ENCODE measurements around the gene KIAA0513.

KIAA0513 gene

DNA sequence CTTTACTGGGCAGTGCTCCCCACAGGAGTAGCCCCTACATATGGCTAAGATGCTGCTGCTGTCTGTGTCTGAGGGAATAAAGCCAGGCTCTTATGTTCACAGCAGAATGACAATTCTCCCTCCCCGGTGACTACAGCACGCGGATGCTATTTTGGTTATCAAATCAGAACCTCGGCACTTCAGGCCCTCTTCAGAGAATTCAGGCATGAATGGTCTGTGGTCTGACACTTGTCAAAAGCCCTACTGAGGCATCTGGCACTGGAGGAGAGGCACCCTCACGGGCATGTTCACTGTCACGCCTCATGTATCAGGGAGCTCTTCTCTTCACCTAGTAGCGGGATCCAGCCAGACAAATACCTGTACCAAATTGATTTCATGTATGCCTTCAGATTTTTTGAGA is 30.4 kb downstream of the KIAA0513 start:
- H3K27ac Mint-ChIP-seq, result no peak overlapping the region
- no peak for DNase-seq
- H3K4me1 Mint-ChIP-seq (ENCODE audit: low read depth), result peaks cover 61% of the 10 kb centered on the region
- no peaks in the 10 kb centered on the region for H3K9me3 Mint-ChIP-seq
- peaks cover 9% of the 10 kb centered on the region for H3K36me3 Mint-ChIP-seq (ENCODE audit: low read depth)
- H3K27me3 Mint-ChIP-seq, result no peaks in the 10 kb centered on the region
- no peak overlapping the region for H3K4me3 Mint-ChIP-seq

GRCh38 chr16:85058909-85059308 is 31.3 kb downstream of the KIAA0513 start:
- H3K27ac Mint-ChIP-seq, result no peak overlapping the region

DNA sequence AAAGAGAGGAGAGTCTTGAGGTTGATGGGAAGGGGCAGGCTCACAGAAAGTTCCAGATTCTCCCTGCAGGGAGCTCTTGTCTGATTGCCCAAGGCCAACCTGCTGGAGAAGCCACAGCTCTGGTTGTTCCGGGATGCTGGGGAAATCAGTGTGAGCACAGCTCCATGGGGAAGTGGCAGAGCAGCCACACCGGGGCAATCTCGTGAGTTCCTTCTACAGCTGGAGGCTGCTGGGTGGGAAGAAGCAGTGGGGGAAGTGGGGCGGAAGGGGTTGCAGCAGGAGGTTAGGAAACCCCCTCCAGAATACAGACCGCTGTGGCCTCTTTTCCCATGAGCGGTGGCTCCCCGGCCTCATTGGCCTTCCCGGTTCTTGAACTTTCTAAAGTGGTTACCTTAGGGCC is 34.0 kb downstream of the KIAA0513 start:
- Mint-ChIP-seq H3K27me3 (no peaks in the 10 kb centered on the region), H3K36me3 (ENCODE audit: low read depth) (peaks cover 7% of the 10 kb centered on the region), H3K4me3 (no peak overlapping the region), H3K27ac (no peak overlapping the region), H3K9me3 (no peaks in the 10 kb centered on the region), H3K4me1 (ENCODE audit: low read depth) (peaks cover 34% of the 10 kb centered on the region)
- DNase-seq, result no peak

More at GRCh38 chr16:85058909-85059308, 31.3 kb downstream of the KIAA0513 start:
- H3K4me1 Mint-ChIP-seq (ENCODE audit: low read depth), result peaks cover 58% of the 10 kb centered on the region
- no peak overlapping the region for H3K4me3 Mint-ChIP-seq
- H3K36me3 Mint-ChIP-seq (ENCODE audit: low read depth), result peaks cover 7% of the 10 kb centered on the region
- H3K9me3 Mint-ChIP-seq, result no peaks in the 10 kb centered on the region
- DNase-seq, result no peak
- H3K27me3 Mint-ChIP-seq, result no peaks in the 10 kb centered on the region

DNA sequence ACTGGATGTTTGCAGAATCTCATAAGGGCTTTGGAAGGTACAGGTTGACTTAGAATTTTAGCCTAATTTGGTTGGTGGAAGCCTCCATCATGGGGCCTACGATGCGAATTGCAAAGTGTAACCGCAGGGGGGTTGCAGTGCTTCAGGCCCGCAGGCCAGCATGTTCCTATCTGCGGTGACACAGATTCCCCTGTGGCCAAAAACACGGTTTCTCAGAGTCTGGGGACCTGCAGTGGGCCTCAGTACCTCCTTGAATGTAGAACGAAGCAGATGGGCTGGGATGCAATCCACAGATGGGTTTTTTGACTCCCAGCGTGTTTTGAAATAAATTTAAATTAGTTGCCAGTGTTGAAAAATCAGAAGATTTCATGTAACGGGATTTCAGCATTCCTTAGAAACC is 34.7 kb downstream of the KIAA0513 start:
- no peaks in the 10 kb centered on the region for H3K27me3 Mint-ChIP-seq
- no peak overlapping the region for H3K27ac Mint-ChIP-seq
- H3K4me1 Mint-ChIP-seq (ENCODE audit: low read depth), result peaks cover 26% of the 10 kb centered on the region
- peaks cover 9% of the 10 kb centered on the region for H3K36me3 Mint-ChIP-seq (ENCODE audit: low read depth)
- no peak for DNase-seq
- no peak overlapping the region for H3K4me3 Mint-ChIP-seq
- no peaks in the 10 kb centered on the region for H3K9me3 Mint-ChIP-seq

DNA sequence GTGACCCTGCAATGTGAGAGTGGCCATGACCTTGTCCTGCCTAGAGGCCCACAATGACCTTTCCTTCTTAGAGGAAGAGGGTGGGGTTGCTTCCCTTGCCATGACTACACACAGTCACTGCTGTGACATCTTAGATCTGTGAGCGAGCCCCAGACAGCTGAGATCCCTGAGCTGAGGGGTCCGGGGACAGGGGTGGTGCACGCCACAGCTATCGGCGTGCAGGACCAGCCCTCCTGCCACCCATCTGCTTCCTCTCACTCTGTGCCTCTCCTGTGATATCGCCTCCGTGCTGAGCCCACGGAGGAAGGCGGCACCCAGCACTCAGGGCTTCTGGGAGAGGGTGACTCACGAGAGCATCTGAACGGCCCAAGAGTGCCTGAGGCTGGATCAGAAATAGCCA is 35.2 kb downstream of the KIAA0513 start:
- no peaks in the 10 kb centered on the region for H3K9me3 Mint-ChIP-seq
- peaks cover 15% of the 10 kb centered on the region for H3K36me3 Mint-ChIP-seq (ENCODE audit: low read depth)
- no peak for DNase-seq
- H3K27ac Mint-ChIP-seq, result no peak overlapping the region
- no peaks in the 10 kb centered on the region for H3K27me3 Mint-ChIP-seq
- H3K4me1 Mint-ChIP-seq (ENCODE audit: low read depth), result peaks cover 21% of the 10 kb centered on the region
- H3K4me3 Mint-ChIP-seq, result no peak overlapping the region

DNA sequence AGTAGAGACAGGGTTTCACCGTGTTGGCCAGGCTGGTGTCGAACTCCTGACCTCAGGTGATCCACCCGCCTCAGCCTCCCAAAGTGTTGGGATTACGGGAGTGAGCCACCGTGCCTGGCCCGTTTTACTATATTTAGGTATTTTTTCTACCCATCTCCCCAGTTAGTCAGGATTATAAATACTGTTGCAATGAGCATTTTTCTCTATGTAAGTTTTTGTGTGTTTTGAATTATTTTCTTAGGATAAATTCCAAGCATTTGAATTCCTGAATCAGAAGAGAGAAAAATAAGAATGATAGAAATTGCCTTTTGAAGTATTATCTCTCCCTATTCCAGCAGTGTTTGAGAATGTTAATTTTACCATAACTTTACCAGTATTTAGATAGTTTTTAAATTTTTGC is 36.6 kb downstream of the KIAA0513 start:
- Mint-ChIP-seq H3K9me3 (no peaks in the 10 kb centered on the region), H3K27ac (no peak overlapping the region), H3K27me3 (no peaks in the 10 kb centered on the region), H3K4me1 (ENCODE audit: low read depth) (peaks cover 12% of the 10 kb centered on the region), H3K4me3 (no peak overlapping the region), H3K36me3 (ENCODE audit: low read depth) (peaks cover 20% of the 10 kb centered on the region)
- DNase-seq, result no peak

DNA sequence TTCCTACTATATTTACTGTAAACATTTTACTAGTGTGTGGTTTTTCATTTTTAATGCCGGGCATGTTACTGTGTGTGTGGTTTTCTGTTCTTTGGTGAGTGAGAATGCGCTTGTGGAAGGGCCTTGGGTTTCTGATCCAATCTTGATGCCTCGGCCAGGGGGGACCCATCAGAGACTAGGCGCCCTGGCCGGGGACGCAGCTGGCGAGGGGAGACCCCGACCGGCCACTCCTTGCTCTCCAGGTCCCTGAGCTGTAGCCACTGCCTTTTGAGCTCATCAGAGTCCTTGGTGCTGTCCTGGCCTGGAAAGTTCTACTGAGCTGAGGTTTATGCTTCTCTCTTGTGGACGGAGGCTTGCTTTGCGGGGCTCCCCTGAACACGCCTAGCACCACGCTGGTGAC is 37.5 kb downstream of the KIAA0513 start:
- peaks cover 28% of the 10 kb centered on the region for H3K36me3 Mint-ChIP-seq (ENCODE audit: low read depth)
- H3K27ac Mint-ChIP-seq, result no peak overlapping the region
- no peaks in the 10 kb centered on the region for H3K27me3 Mint-ChIP-seq
- H3K4me1 Mint-ChIP-seq (ENCODE audit: low read depth), result peaks cover 11% of the 10 kb centered on the region
- no peak overlapping the region for H3K4me3 Mint-ChIP-seq
- no peaks in the 10 kb centered on the region for H3K9me3 Mint-ChIP-seq
- no peak for DNase-seq

- Mint-ChIP-seq H3K27ac (no peak overlapping the region), H3K9me3 (no peaks in the 10 kb centered on the region), H3K27me3 (no peaks in the 10 kb centered on the region), H3K36me3 (ENCODE audit: low read depth) (peaks cover 39% of the 10 kb centered on the region), H3K4me3 (no peak overlapping the region), H3K4me1 (ENCODE audit: low read depth) (peaks cover 9% of the 10 kb centered on the region)
- no peak for DNase-seq
These were observed 38.8 kb downstream of the KIAA0513 start for GRCh38 chr16:85066346-85066885.

DNA sequence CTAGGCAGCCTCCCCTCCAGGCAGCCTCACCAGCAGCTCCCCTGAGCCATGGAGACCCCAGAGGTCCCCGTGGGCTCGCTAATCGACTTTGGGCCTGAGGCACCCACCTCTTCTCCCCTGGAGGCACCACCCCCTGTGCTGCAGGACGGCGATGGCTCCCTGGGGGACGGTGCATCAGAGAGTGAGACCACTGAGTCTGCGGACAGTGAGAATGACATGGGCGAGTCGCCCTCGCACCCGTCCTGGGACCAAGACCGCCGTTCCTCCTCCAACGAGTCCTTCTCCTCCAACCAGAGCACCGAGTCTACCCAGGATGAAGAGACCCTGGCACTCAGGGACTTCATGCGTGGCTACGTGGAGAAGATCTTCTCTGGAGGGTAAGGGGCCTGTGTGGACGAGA is 39.4 kb downstream of the KIAA0513 start:
- H3K36me3 Mint-ChIP-seq (ENCODE audit: low read depth), result peaks cover 45% of the 10 kb centered on the region
- DNase-seq, result no peak
- H3K27ac Mint-ChIP-seq, result no peak overlapping the region
- H3K4me1 Mint-ChIP-seq (ENCODE audit: low read depth), result peaks cover 5% of the 10 kb centered on the region
- no peaks in the 10 kb centered on the region for H3K9me3 Mint-ChIP-seq
- H3K4me3 Mint-ChIP-seq, result no peak overlapping the region
- H3K27me3 Mint-ChIP-seq, result no peaks in the 10 kb centered on the region

DNA sequence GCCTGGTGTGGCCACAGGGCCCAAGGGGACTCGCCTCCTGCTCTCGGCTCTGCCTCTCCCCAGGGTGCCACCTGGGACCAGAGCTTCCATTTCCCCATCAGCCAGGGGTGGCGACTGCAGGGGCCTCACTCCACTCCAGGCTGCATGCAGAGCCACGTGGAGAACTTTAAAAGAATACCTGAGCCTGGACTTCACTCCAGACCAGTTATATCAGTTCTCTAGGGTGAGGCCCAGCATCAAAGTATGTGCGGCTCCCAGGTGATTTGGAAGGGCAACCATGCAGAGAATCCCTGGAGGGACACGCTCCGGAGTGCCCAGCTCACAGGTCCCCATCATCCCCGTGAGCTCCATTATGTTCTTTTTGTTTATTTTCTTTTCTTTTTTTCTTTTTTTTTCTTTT is 39.8 kb downstream of the KIAA0513 start:
- Mint-ChIP-seq H3K9me3 (no peaks in the 10 kb centered on the region), H3K4me3 (no peak overlapping the region), H3K27ac (no peak overlapping the region), H3K27me3 (no peaks in the 10 kb centered on the region), H3K36me3 (ENCODE audit: low read depth) (peaks cover 47% of the 10 kb centered on the region), H3K4me1 (ENCODE audit: low read depth) (peaks cover 3% of the 10 kb centered on the region)
- no peak for DNase-seq

- Mint-ChIP-seq H3K9me3 (no peaks in the 10 kb centered on the region), H3K4me1 (ENCODE audit: low read depth) (no peaks in the 10 kb centered on the region), H3K27ac (no peak overlapping the region), H3K4me3 (no peak overlapping the region), H3K36me3 (ENCODE audit: low read depth) (peaks cover 58% of the 10 kb centered on the region), H3K27me3 (no peaks in the 10 kb centered on the region)
- no peak for DNase-seq
These were observed 41.2 kb downstream of the KIAA0513 start for GRCh38 chr16:85068746-85069145.

DNA sequence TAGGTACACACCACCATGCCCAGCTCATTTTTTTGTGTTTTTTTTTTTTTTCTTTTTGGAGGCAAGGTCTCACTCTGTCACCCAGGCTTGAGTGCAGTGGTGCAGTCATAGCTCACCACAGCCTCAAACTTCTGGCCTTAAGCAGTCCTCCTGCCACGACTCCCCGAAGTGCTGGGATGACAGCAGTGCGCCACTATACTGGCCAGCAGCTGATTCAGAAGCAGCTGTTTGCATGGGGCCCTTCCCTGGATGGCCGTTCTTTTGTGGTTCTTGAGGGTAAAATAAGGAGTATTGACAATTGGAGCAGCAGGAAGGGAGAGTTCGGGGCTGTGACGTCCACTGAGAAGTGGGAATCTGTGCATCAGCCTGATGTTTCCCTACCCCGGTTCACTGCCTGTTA is 41.6 kb downstream of the KIAA0513 start:
- no peaks in the 10 kb centered on the region for H3K9me3 Mint-ChIP-seq
- H3K4me1 Mint-ChIP-seq (ENCODE audit: low read depth), result no peaks in the 10 kb centered on the region
- H3K36me3 Mint-ChIP-seq (ENCODE audit: low read depth), result peaks cover 59% of the 10 kb centered on the region
- no peak overlapping the region for H3K4me3 Mint-ChIP-seq
- no peaks in the 10 kb centered on the region for H3K27me3 Mint-ChIP-seq
- H3K27ac Mint-ChIP-seq, result no peak overlapping the region
- DNase-seq, result no peak

GRCh38 chr16:85072076-85072860 is 44.7 kb downstream of the KIAA0513 start:
- no peaks in the 10 kb centered on the region for H3K9me3 Mint-ChIP-seq
- peaks cover 75% of the 10 kb centered on the region for H3K36me3 Mint-ChIP-seq (ENCODE audit: low read depth)
- H3K4me1 Mint-ChIP-seq (ENCODE audit: low read depth), result no peaks in the 10 kb centered on the region
- H3K27ac Mint-ChIP-seq, result no peak overlapping the region
- H3K4me3 Mint-ChIP-seq, result no peak overlapping the region
- no peaks in the 10 kb centered on the region for H3K27me3 Mint-ChIP-seq
- DNase-seq, result no peak

DNA sequence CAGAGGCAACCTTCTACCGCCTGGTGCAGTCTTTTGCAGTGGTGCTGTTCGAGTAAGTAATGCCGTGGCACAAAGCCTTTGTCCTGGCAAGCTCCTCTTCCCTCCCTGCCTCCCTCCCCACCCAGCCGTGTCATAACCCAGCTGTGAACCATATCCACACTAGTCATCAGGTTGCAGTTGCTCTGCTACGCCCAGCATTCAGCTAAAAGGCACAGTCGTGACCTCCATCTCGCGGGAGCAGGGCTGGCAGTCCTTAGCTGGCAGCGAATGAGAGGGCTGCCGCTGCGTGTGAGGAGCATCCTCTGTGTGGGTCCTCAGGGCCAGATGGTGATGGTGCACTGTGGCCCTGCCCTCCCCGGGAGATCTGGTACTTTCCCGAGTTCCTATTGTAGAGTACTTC is 45.4 kb downstream of the KIAA0513 start:
- DNase-seq, result no peak
- H3K4me3 Mint-ChIP-seq, result no peak overlapping the region
- peaks cover 73% of the 10 kb centered on the region for H3K36me3 Mint-ChIP-seq (ENCODE audit: low read depth)
- H3K4me1 Mint-ChIP-seq (ENCODE audit: low read depth), result no peaks in the 10 kb centered on the region
- no peaks in the 10 kb centered on the region for H3K27me3 Mint-ChIP-seq
- H3K27ac Mint-ChIP-seq, result no peak overlapping the region
- H3K9me3 Mint-ChIP-seq, result no peaks in the 10 kb centered on the region

- Mint-ChIP-seq H3K27me3 (no peaks in the 10 kb centered on the region), H3K4me3 (no peak overlapping the region), H3K4me1 (ENCODE audit: low read depth) (no peaks in the 10 kb centered on the region), H3K27ac (no peak overlapping the region), H3K9me3 (no peaks in the 10 kb centered on the region), H3K36me3 (ENCODE audit: low read depth) (peaks cover 75% of the 10 kb centered on the region)
- no peak for DNase-seq
These were observed 46.8 kb downstream of the KIAA0513 start for GRCh38 chr16:85074225-85074914.

All from activated T-cell treated with anti-CD3 and anti-CD28 coated beads, Interleukin-2, amount 50 U/mL, for 24 hours (primary cell).